ENCODE measurements around the gene ELOVL5.

DNA sequence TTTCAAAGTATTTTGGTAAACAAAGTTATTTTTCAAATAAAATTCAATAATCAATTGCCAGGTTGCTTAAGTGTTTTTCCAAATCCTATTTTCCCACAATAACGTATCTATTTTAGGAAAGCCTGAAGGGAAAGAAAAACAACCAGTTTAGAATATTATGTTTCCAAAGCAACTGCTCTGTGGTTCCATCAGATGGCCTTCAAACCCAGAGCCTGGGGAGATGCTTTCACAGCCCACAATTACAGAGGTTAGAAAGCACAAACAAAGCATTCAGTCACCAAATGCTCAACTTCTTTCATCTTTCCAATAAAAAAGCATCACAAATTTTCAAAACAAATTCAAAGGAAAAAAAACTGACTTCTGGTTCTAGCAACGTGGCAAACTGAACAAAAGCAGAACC lies 66.0 kb downstream of the ELOVL5 start:
- TF ChIP-seq EP300 (IDR thresholded peaks at IDR 0.05), result no peak
- TF ChIP-seq, protein P1, sequence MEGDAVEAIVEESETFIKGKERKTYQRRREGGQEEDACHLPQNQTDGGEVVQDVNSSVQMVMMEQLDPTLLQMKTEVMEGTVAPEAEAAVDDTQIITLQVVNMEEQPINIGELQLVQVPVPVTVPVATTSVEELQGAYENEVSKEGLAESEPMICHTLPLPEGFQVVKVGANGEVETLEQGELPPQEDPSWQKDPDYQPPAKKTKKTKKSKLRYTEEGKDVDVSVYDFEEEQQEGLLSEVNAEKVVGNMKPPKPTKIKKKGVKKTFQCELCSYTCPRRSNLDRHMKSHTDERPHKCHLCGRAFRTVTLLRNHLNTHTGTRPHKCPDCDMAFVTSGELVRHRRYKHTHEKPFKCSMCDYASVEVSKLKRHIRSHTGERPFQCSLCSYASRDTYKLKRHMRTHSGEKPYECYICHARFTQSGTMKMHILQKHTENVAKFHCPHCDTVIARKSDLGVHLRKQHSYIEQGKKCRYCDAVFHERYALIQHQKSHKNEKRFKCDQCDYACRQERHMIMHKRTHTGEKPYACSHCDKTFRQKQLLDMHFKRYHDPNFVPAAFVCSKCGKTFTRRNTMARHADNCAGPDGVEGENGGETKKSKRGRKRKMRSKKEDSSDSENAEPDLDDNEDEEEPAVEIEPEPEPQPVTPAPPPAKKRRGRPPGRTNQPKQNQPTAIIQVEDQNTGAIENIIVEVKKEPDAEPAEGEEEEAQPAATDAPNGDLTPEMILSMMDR (IDR thresholded peaks at IDR 0.05), result no peak
- no peak for TF ChIP-seq POLR2AphosphoS5 (IDR thresholded peaks at IDR 0.05)

Measured in esophagus muscularis mucosa (tissue), 4 donors.